ENCODE data around the gene NXN.

DNA sequence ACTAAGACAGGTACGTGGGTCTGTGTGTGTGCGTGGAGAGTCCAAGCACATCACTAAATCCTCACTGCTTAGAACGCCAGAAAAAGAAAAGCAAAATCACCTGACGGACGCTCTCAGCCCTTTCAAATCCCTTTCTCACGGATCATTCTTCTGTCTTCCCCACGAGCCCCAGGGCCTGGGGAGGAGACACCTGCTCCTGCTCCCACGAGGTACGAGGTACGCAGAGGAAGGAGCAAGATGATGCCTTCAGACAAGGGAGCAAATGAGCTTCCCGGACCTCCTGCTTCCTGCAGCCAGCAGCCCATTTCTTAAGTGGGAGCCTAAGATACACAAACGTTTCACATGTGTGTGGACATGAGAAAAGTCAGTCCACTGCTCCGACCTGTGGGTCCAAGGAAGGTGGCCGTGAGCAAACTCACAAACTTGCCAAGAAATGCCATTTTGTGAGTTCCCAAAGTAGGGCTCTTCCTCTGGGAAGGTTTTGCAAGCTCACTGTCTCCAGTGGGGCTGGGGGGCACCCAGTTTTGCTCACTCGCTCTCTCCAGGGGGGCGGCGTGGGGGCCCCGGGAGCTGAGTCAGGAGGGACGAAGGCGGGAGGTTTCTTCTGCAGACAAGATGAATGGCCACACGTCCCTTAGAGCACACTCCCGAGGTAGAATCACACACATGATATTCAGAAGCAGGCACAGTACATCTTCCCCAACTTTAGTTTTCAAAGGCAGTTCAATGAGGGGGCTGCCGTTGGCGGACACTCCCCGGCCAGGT lies 129.3 kb downstream of the NXN start:
- TF ChIP-seq, protein P1, sequence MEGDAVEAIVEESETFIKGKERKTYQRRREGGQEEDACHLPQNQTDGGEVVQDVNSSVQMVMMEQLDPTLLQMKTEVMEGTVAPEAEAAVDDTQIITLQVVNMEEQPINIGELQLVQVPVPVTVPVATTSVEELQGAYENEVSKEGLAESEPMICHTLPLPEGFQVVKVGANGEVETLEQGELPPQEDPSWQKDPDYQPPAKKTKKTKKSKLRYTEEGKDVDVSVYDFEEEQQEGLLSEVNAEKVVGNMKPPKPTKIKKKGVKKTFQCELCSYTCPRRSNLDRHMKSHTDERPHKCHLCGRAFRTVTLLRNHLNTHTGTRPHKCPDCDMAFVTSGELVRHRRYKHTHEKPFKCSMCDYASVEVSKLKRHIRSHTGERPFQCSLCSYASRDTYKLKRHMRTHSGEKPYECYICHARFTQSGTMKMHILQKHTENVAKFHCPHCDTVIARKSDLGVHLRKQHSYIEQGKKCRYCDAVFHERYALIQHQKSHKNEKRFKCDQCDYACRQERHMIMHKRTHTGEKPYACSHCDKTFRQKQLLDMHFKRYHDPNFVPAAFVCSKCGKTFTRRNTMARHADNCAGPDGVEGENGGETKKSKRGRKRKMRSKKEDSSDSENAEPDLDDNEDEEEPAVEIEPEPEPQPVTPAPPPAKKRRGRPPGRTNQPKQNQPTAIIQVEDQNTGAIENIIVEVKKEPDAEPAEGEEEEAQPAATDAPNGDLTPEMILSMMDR (conservative IDR thresholded peaks at IDR 0.05; ENCODE audit: low read depth, low read length): no peak
- TF ChIP-seq EZH2phosphoT487 (IDR thresholded peaks at IDR 0.05; ENCODE audit: borderline replicate concordance, low read length): no peak
